ENCODE data around the gene RNU6-8.

Gene RNU6-8

DNA sequence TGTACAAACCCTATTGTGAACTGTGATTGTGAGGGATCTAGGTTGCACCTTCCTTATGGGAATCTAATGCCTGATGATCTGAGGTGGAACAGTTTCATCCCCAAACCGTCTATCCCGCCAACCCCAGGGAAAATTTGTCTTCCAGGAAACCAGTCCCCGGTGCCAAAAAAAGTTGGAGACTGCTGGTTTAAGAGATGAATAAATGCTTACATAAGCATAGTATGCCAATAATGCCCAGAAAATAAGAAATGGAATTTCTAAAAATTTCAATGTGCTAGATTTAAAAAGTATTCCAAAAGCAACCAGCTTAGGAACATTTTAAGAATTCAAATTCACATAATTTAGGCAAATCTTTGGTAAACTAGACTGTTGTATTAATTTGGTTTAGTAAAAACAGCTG is 5.4 kb upstream of the RNU6-8 start:
- in situ Hi-C loops (cut with MboI; ENCODE audit: low sequenced_read_pairs, unreplicated experiment) = no loop called here

GRCh38 chr14:32206552-32206951 is 3.5 kb upstream of the RNU6-8 start:
- TF ChIP-seq, protein P1, sequence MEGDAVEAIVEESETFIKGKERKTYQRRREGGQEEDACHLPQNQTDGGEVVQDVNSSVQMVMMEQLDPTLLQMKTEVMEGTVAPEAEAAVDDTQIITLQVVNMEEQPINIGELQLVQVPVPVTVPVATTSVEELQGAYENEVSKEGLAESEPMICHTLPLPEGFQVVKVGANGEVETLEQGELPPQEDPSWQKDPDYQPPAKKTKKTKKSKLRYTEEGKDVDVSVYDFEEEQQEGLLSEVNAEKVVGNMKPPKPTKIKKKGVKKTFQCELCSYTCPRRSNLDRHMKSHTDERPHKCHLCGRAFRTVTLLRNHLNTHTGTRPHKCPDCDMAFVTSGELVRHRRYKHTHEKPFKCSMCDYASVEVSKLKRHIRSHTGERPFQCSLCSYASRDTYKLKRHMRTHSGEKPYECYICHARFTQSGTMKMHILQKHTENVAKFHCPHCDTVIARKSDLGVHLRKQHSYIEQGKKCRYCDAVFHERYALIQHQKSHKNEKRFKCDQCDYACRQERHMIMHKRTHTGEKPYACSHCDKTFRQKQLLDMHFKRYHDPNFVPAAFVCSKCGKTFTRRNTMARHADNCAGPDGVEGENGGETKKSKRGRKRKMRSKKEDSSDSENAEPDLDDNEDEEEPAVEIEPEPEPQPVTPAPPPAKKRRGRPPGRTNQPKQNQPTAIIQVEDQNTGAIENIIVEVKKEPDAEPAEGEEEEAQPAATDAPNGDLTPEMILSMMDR (IDR thresholded peaks at IDR 0.05; ENCODE audit: borderline replicate concordance, control extremely low read depth, extremely low read depth, insufficient read depth, missing control alignments) = no peak
- DNase-seq (ENCODE audit: low spot score) = no peak
- in situ Hi-C loops (cut with MboI; ENCODE audit: low sequenced_read_pairs, unreplicated experiment) = no loop called here

More for the DNA sequence above, 5.4 kb upstream of the RNU6-8 start:
- no peak for DNase-seq (ENCODE audit: low spot score)
- TF ChIP-seq, protein P1 (IDR thresholded peaks at IDR 0.05; ENCODE audit: borderline replicate concordance, control extremely low read depth, extremely low read depth, insufficient read depth, missing control alignments) = no peak

GRCh38 chr14:32205984-32206383 is 2.9 kb upstream of the RNU6-8 start:
- no peak for DNase-seq (ENCODE audit: low spot score)
- TF ChIP-seq, protein P1 (IDR thresholded peaks at IDR 0.05; ENCODE audit: borderline replicate concordance, control extremely low read depth, extremely low read depth, insufficient read depth, missing control alignments) = no peak
- in situ Hi-C loops (cut with MboI; ENCODE audit: low sequenced_read_pairs, unreplicated experiment) = no loop called here

- DNase-seq (ENCODE audit: low spot score) = no peak
- TF ChIP-seq, protein P1 (IDR thresholded peaks at IDR 0.05; ENCODE audit: borderline replicate concordance, control extremely low read depth, extremely low read depth, insufficient read depth, missing control alignments) = no peak
- in situ Hi-C loops (cut with MboI; ENCODE audit: low sequenced_read_pairs, unreplicated experiment) = no loop called here
These were observed 2.5 kb upstream of the RNU6-8 start for GRCh38 chr14:32205554-32205953.

GRCh38 chr14:32203928-32204357 is 874 bp upstream of the RNU6-8 start:
- in situ Hi-C loops (cut with MboI; ENCODE audit: low sequenced_read_pairs, unreplicated experiment) = no loop called here
- no peak for DNase-seq (ENCODE audit: low spot score)

GRCh38 chr14:32202491-32202997 is 525 bp downstream of the RNU6-8 start:
- TF ChIP-seq, protein P1 (IDR thresholded peaks at IDR 0.05; ENCODE audit: borderline replicate concordance, control extremely low read depth, extremely low read depth, insufficient read depth, missing control alignments) = no peak
- no peak for DNase-seq (ENCODE audit: low spot score)
- in situ Hi-C loops (cut with MboI; ENCODE audit: low sequenced_read_pairs, unreplicated experiment) = no loop called here

More at GRCh38 chr14:32203928-32204357, 874 bp upstream of the RNU6-8 start:
- TF ChIP-seq, protein P1 (IDR thresholded peaks at IDR 0.05; ENCODE audit: borderline replicate concordance, control extremely low read depth, extremely low read depth, insufficient read depth, missing control alignments) = no peak
